NCI-H1092 (cell line): ENCODE results near the gene PML.

Experiments
- DNase-seq: peaks from one replicate; lab custom pipeline; 2025; lab: John Stamatoyannopoulos, UW

The PML gene

GRCh38 chr15:73985101-73985873 lies 9.2 kb upstream of the PML start:
- no peak for DNase-seq

DNA sequence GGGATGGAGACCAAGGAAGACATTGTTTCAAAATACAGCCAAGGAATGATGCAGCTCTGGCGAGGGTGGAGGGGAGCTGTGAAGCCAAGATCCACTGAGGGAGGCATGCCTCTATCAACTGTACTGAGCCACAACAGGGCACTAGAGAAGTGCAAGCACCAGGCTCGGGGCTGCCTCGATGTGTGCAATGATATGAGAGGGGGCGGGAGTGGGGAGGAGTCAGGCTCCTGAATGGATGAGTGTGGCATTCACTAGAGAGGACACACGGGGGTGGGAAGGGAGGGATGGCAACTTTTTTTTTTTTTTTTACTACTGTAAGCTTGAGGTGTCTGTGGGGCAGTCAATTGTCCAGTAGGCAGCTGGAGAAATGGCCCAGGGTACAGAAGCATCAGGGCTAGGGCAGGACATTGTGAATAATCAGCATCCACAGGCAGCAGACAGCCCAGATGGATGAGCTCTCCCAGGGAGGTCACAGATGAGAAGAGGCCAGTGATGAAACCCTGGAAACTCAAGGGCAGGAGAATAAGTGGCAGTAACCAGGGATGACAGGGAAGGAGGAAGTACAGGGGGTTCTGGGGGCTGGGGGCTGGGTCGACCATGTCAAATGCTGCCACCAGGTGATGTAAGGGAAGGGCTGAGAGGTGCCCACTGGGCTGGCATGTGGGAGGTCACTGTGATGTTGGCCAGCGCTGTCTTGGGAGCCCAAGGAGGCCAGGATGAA lies 8.3 kb upstream of the PML start:
- DNase-seq: no peak

DNA sequence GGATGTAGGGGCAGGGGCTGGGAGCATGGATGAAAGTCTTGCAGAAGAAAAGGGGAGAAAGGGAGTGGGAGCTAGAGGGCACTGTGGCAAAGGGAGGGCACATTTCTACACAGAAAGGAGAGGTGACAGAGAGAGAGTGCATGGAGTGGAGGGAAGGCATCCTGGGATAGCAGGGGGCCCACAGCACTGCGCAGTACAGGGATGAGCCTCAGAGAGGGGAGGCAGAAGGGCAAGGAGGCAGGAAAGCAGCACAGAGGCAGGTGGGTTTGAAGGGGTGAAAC lies 7.8 kb upstream of the PML start:
- no peak for DNase-seq

DNA sequence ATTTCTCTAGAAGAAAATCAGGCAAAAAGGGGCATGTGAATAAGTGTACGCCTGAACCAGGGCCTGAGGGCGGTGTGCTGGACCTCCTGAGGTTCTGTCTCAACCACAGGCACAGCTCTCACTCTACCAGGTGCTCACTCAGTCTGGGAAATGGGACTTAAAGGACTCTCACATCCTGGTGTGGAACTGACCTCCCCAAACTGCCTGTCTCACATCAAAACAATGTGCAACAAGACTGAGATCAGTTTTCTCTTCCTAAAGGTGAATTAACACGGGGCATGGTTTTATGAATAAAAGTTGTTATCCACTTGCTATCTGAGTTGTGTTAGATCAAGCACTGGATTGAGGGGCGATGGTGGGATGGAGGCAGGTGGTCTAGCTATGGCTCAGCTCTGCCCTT lies 7.3 kb upstream of the PML start:
- DNase-seq: no peak

GRCh38 chr15:73987681-73988444 lies 6.7 kb upstream of the PML start:
- no peak for DNase-seq

DNA sequence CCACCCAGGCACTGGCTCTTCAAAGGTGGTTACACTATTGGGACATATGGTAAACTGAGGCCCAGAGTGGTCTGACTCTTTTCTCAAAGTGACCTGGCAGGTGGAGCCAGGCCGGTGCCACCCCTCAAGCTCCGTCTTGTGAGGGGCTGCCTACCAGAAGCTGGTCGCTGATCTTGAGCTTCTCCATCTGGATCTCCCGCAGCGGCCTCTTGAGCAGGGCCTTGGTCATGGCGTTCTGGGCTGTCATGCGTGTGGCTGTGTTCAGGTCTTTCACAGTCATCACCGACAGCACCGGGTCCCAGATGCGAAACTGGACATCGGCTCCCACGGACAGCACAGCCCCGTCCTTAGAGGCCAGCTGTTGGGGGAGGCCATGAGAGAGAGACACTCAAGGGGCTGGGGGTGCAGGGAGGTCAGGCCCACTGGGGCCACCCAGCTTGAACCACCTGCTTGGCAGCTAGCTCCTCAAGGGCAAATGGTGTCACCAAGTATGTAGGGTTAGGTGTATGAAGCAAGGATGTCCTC lies 6.0 kb upstream of the PML start:
- DNase-seq: no peak

GRCh38 chr15:73989001-73989798 lies 5.3 kb upstream of the PML start:
- DNase-seq: no peak

DNA sequence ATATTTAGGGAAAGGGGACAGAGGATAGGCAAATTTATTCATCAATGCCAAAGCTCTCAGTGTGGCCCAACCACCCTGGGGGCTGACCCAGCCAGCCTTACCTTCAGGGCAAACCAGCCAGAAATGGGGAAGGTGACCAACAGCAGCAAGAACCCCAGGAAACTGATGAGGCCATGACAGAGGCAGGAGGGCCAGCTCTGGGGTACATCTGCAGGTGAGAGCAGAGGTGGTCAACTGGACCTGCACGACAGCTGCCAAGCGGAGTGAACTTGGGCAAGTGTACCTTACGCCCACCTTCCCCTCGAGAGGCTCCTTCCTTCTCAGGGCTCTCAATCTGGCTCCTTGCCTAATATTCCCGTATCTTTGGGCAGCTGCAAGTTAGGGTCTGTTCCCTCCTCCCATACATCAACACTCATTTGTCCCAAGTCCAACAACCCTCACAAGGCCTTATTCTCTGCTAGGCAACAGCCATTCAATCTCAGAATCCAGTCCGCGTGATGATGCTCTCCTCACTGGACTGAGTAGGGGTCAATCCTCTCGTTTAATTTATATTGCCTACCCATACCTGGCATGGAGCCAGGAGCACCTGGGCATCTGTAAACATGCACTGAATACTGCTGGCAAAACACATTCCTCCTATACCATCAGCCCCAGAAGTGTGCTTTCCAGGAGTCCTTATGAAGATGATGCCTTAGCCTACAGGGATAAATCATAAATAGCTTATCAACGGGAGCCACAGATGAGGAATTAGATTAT lies 4.1 kb upstream of the PML start:
- peak; percentile 16 for DNase-seq

DNA sequence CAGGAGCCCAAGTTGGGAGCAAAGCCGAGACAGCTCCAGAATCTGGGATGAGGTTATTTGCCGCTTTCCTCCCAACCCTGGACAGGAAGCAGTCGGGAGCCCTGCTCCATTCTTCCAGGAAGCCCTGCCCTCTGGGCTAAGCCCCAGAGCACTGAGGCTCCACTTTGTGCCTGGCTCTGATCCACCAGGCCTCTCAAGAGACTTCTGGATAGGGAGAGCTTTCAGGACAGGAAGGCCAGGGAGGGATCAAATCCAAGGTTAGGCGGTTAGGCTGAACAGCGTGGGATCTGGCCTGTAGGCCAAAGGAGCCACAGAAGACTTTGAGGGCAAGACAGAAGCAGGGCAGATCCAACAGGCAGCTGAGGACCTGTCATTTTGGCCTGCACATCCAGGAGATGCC lies 3.3 kb upstream of the PML start:
- DNase-seq: peak; percentile 44

GRCh38 chr15:73991726-73992593 lies 2.6 kb upstream of the PML start, which contains the start of gene STOML1:
STOML1 (minus strand) TSS chr15:73992295; CDS start chr15:73992223, 72 bp downstream.
- DNase-seq: peak; percentile 80

DNA sequence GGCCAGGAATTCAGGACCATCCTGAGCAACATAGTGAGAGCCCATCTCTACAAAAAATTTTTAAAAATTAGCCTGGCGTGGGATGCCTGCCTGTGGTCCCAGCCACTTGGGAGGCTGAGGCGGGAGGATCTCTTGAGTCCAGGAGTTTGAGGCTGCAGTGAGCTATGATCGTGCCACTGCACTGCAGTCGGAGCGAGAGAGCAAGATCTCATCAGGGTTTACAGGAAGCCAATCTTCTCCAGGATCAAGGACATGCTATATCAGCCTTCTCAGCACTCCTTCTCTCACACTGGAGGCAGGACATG lies 2.0 kb upstream of the PML start:
- DNase-seq: no peak

DNA sequence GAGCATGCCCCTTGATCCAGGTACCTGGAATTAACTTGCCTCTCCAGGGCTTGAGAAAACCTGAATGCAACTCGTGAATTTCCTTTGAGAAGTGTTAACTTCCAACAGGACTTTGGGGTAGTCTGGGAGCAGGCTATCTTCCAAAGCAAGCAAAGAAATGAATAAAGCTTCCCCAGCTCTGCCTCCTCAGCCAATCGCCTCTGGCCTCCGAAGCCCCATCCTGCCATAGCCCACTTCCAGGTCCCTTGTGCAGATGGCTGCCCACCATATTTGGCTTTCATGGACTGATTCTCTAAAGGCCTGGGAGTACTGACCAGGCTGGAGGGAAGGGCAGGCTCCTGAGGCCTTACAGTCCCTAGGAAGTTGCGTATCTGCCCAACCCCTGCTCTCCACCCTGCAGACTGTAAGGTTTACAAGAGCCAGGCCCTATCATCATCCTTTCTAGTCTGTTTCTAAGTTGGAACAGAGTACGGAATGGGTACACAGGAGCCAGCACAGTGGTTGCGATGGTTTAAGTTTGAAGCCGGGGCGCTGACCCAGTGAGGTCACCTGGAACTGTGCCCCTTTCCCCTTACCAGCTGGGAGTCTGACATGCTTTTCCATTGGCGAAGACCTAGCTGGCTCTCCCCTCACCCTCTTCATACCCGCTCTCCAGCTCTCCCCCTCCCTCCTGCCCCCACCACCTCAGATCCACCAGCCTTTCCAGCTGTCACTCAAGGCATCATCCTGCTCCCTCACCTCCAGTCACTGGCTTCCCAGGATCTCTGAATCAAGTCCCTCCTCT lies 1.1 kb upstream of the PML start:
- no peak for DNase-seq

DNA sequence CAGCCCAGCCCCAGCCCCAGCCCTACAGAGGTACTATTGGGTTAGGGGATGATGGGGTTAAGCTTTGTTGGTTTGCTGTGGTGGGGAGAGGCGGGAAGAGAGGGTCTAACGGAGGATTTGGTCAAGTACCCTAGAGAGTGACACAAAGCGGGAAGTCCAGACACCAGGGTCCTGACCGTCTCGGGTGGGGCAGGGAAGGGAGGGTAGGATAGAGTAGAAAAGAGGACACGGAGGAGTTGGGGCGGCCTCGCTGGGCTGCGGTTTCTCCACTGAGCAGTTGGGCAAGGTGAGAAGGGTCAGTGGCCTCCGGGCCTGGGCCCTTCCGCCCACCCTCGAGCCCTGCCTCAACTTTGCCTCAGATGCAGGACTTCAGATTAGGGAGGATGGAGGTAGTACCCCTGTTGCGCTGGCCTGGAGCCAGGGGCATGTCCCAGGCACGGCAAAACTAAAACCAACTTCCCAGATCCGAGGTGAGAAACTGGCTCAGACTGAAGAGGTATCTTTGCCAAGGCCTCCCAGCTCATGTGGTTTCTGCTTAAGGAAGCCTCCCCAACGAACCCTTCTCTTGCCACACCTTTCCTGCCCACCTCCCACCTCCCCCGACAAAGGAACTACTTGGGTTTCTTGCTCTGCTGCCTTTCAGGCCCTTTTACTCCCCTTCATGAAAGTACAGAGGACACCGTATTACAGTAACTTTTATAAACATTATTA lies 551 bp downstream of the PML start:
- DNase-seq: no peak

GRCh38 chr15:73996267-73996666 lies 1.8 kb downstream of the PML start:
- no peak for DNase-seq

GRCh38 chr15:73996939-73997338 lies 2.4 kb downstream of the PML start:
- no peak for DNase-seq

GRCh38 chr15:73997986-73998385 lies 3.5 kb downstream of the PML start:
- DNase-seq: no peak

GRCh38 chr15:74006774-74007639 lies 12.5 kb downstream of the PML start:
- no peak for DNase-seq

DNA sequence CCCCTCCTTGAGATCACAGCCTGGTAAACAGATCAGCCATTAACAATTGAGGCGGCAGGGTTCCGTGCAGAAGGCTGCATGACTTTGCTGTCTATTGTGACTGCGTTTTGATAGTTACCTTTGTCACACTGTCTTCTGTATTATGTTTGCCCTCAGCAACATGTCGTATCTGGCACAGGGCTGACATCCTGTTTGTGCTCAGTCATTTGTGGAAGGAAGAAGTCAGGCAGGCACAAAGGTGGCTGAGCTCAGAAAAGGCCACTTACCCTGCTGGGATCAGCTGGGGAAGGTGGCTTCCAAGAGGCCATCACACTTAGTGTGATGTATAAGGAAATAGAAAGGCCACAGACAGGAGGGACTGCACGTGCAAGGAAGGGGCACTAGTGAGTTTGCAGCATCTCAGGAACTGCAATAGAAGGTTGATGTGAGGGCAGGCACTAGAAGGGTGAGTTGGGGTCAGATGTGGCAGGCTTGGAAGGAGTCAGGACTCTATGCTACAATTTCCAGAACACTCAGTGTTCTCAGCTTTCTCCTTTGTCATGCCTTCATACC lies 13.4 kb downstream of the PML start:
- no peak for DNase-seq
